Heart right ventricle (tissue), 16 donors: ENCODE results near the gene MBD3L5. TPM values are rescaled to one million over a fixed set of nuclear protein-coding genes. Genes with fewer than 3 reads are reported as not detected.
"Not testable (repeated sequence)": the region's sequence is repeated elsewhere in the genome, so short reads cannot be mapped to it uniquely, and the experiment has no call there.

Experiments used
- ATAC-seq, 8 donors: fragments of 200-7000 bp; cut with Tn5 transposase; one replicate each; pipeline ENCODE4 v1.9.1; 2020; ENCODE audit warnings: mild to moderate bottlenecking in 8 of 8, moderate library complexity in 8 of 8, moderate number of reproducible peaks in 1 of 8
- DNase-seq, 2 donors: peaks; one replicate each; pipeline ENCODE4 v3.0.0-alpha.2; 2020
- H3K27ac ChIP-seq, 10 donors: fragments of 200-600 bp; sonication (generic) in 2 of 10; one replicate each; pipeline versions ENCODE4 v1.5.0 to v1.8.0; 2020 to 2022; ENCODE audit warnings: mild to moderate bottlenecking in 3 of 10
- H3K27me3 ChIP-seq, 7 donors: fragments of 200-600 bp; one replicate each; pipeline ENCODE4 v1.8.0; 2021 to 2022; ENCODE audit warnings: mild to moderate bottlenecking in 2 of 7
- H3K36me3 ChIP-seq, 9 donors: fragments of 200-600 bp; sonication (generic) in 1 of 9; one replicate each; pipeline versions ENCODE4 v1.5.0 to v1.8.0; 2020 to 2022; ENCODE audit warnings: mild to moderate bottlenecking in 2 of 9
- H3K4me1 ChIP-seq, 9 donors: fragments of 200-600 bp; sonication (generic) in 1 of 9; one replicate each; pipeline versions ENCODE4 v1.5.0 to v1.8.0; 2020 to 2022; ENCODE audit warnings: mild to moderate bottlenecking in 4 of 9
- H3K4me3 ChIP-seq, 10 donors: fragments of 200-600 bp; sonication (generic) in 2 of 10; one replicate each; pipeline versions ENCODE4 v1.5.0 to v1.8.0; 2020 to 2022; ENCODE audit warnings: mild to moderate bottlenecking in 7 of 10, moderate library complexity in 2 of 10
- H3K9me3 ChIP-seq, 11 donors: fragments of 200-600 bp in 10 of 11; sonication (generic) in 2 of 11; one replicate each; pipeline versions ENCODE4 v1.5.0 to v1.8.0; 2013 to 2022; ENCODE audit warnings: mild to moderate bottlenecking in 2 of 11, control low read depth in 1 of 11, moderate library complexity in 1 of 11
- WGBS, 2 donors: extraction: QIAGEN DNeasy Blood & Tissue Kit; methylation state at CpG; one replicate each; pipeline ENCODE4 v1.1.7; 2013; ENCODE audit warnings: inconsistent platforms in 1 of 2; 5-methylcytosine and 5-hydroxymethylcytosine counted together
- intact Hi-C, 10 donors: fragments of 100-400 bp; cut with DNase I; formaldehyde crosslinking; loops; one replicate each; pipeline versions ENCODE4 v1.11.1 to v1.14.2; 2022
- polyA plus RNA-seq, 2 donors: library from polyadenylated mRNA; stranded (reverse); fragments of 200-250 nt; gene quantifications; one replicate each; pipeline ENCODE4 v1.2.3, GENCODE V29; 2013
- total RNA-seq, 10 donors: library from RNA; stranded (reverse); fragmentation: NEBNext Ultra II Directional in 3 of 10; extraction: Animal tissue kit (Norgen Biotek cat#: 25700) in 3 of 10; gene quantifications; one replicate each; pipeline versions ENCODE4 v1.2.1 to v1.2.4, GENCODE V29; 2021 to 2023
- TF ChIP-seq, protein P1 (sequence below), 9 donors: fragments of 200-600 bp; sonication (generic) in 2 of 9; IDR thresholded peaks; one replicate each; pipeline versions ENCODE4 v1.5.0 to v1.8.0; 2021 to 2022; ENCODE audit warnings: antibody characterized with exemption in 9 of 9, mild to moderate bottlenecking in 5 of 9, moderate library complexity in 1 of 9
- donor health status: Arrhythmogenic right ventricular cardiomyopathy.
- donor health status: ischemic (EF 13 %, LVEDD 7.1; RV severe dilation, severe dysfunction).
- donor health status: healthy with polysubstance abuse.
- donor health status: DM: no; HTN: yes; CAD: no.
- donor health status: DM: no; HTN: no; CAD: no.
- donor health status: ischemic (EF 25% LVEDD 6.9; RV normal size, moderate dysfunction).
- donor health status: ischemic (EF 25% LVEDD 5.7; RV mildly dilated, moderate dysfunction).
- donor health status: healthy.
- donor health status: DM: yes; HTN: yes; CAD: no.
- donor health status: Ischemic cardiomyopathy.
- donor health status: ischemic (EF 35%, LVEDD 5.7; RV mildly dilated, moderate dysfunction).
- donor health status: nonischemic (EF 11% LVEDD 7.7; RV severe dilation, severe dysfunction).
- donor health status: DM: yes; HTN: yes; CAD: no.
- donor health status: PGD.
- donor health status: ischemic (EF 29% LVEDD 5.4; RV normal size, mild dysfunction).
- donor health status: nonischemic (EF 23%, LVEDD 6.1; RV moderate dilation, normal function).

Gene MBD3L5
- total and polyA plus RNA-seq, 12 donors, result not detected

- H3K27me3 ChIP-seq, result no peaks in the 10 kb centered on the region
- ATAC-seq, result no peak
- DNase-seq, result no peak
- H3K4me3 ChIP-seq, result no peak overlapping the region
- H3K9me3 ChIP-seq, result peaks cover 0 to 8% (median 0%) of the 10 kb centered on the region in 11 donors
- H3K27ac ChIP-seq, result no peak overlapping the region
- TF ChIP-seq, protein P1, sequence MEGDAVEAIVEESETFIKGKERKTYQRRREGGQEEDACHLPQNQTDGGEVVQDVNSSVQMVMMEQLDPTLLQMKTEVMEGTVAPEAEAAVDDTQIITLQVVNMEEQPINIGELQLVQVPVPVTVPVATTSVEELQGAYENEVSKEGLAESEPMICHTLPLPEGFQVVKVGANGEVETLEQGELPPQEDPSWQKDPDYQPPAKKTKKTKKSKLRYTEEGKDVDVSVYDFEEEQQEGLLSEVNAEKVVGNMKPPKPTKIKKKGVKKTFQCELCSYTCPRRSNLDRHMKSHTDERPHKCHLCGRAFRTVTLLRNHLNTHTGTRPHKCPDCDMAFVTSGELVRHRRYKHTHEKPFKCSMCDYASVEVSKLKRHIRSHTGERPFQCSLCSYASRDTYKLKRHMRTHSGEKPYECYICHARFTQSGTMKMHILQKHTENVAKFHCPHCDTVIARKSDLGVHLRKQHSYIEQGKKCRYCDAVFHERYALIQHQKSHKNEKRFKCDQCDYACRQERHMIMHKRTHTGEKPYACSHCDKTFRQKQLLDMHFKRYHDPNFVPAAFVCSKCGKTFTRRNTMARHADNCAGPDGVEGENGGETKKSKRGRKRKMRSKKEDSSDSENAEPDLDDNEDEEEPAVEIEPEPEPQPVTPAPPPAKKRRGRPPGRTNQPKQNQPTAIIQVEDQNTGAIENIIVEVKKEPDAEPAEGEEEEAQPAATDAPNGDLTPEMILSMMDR (IDR thresholded peaks at IDR 0.05), result no peak
- no peaks in the 10 kb centered on the region for H3K36me3 ChIP-seq
- WGBS, 2 donors, result 88 to 91% methylated on average over 9 of the region's 9 CpGs
- intact Hi-C loops, result loop anchor here in 1 of 10 donors (10.0 kb wide), 1 partner anchor 329 kb away; the partner anchor contains the start of genes GPR108 and TRIP10
- H3K4me1 ChIP-seq, result no peaks in the 10 kb centered on the region
These were observed 33.5 kb downstream of the MBD3L5 start for GRCh38 chr19:7063764-7064418.

DNA sequence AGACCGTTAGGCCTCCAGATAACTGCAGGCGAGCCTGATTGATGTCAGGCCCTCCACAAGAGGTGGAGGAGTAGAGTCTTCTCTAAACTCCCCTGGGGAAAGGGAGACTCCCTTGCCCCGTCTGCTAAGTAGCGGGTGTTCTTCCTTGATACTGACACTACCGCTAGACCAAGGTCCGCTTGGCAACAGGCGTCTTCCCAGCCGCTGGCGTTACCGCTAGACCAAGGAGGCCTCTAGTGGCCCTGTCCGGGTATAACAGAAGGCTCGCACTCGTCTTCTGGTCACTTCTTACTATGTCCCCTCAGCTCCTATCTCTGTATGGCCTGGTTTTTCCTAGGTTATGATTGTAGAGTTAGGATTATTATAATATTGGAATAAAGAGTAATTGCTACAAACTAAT lies 36.7 kb downstream of the MBD3L5 start:
- peaks cover 0 to 18% (median 15%) of the 10 kb centered on the region in 9 donors for H3K36me3 ChIP-seq
- H3K27ac ChIP-seq, DNase-seq, H3K27me3 ChIP-seq, ATAC-seq, H3K4me3 ChIP-seq, H3K9me3 ChIP-seq: not testable (repeated sequence)
- intact Hi-C loops, result loop anchor here in 1 of 10 donors (10.0 kb wide), 1 partner anchor 332 kb away; the partner anchor contains the start of genes GPR108 and TRIP10
- peaks cover 0 to 15% (median 10%) of the 10 kb centered on the region in 9 donors for H3K4me1 ChIP-seq
- 41 to 42% methylated on average over 13 of the region's 13 CpGs for WGBS, 2 donors
- TF ChIP-seq, protein P1 (IDR thresholded peaks at IDR 0.05), result peak in 4 of 9 donors; percentile 8 to 23 (median 12)

GRCh38 chr19:7067716-7068115 lies 37.3 kb downstream of the MBD3L5 start:
- ATAC-seq (no peak), DNase-seq (no peak)
- no peaks in the 10 kb centered on the region for H3K27me3 ChIP-seq
- peaks cover 0 to 24% (median 21%) of the 10 kb centered on the region in 9 donors for H3K36me3 ChIP-seq
- peaks cover 0 to 8% (median 0%) of the 10 kb centered on the region in 11 donors for H3K9me3 ChIP-seq
- H3K4me1 ChIP-seq, result peaks cover 0 to 15% (median 10%) of the 10 kb centered on the region in 9 donors
- intact Hi-C loops, result loop anchor here in 1 of 10 donors (10.0 kb wide), 1 partner anchor 333 kb away; the partner anchor contains the start of genes GPR108 and TRIP10
- H3K4me3 ChIP-seq, result no peak overlapping the region
- H3K27ac ChIP-seq, result no peak overlapping the region
- TF ChIP-seq, protein P1 (IDR thresholded peaks at IDR 0.05), result no peak
- 79 to 88% methylated on average over 2 of the region's 2 CpGs for WGBS, 2 donors

- peak overlapping the region in 6 of 10 donors; percentile 17 to 99 (median 87) for H3K4me3 ChIP-seq
- WGBS, 2 donors, result 82 to 86% methylated on average over 6 of the region's 6 CpGs
- no peaks in the 10 kb centered on the region for H3K27me3 ChIP-seq
- peaks cover 0 to 8% (median 0%) of the 10 kb centered on the region in 11 donors for H3K9me3 ChIP-seq
- H3K27ac ChIP-seq, result peak overlapping the region in 4 of 10 donors; percentile 21 to 92 (median 36)
- peaks cover 0 to 15% (median 10%) of the 10 kb centered on the region in 9 donors for H3K4me1 ChIP-seq
- intact Hi-C loops, result loop anchor here in 1 of 10 donors (10.0 kb wide), 1 partner anchor 334 kb away; the partner anchor contains the start of genes GPR108 and TRIP10
- peaks cover 0 to 33% (median 30%) of the 10 kb centered on the region in 9 donors for H3K36me3 ChIP-seq
- ATAC-seq (no peak), DNase-seq (no peak)
- TF ChIP-seq, protein P1 (IDR thresholded peaks at IDR 0.05), result no peak
These were observed 38.2 kb downstream of the MBD3L5 start for GRCh38 chr19:7068599-7068998.
